Astrocyte (in vitro differentiated cells and primary cell): Measurements from ENCODE around the gene RELN.

Experiments used
- CTCF ChIP-seq: IDR thresholded peaks from 2 replicates; pipeline ENCODE4 v1.5.1; 2011; ENCODE audit warnings: low read depth, mild to moderate bottlenecking, inconsistent platforms, low read length, moderate library complexity; ENCODE audit not compliant: insufficient read depth
- EZH2 ChIP-seq: IDR thresholded peaks from 2 replicates; pipeline ENCODE4 v1.6.1; 2012; ENCODE audit warnings: mild to moderate bottlenecking, low read length, inconsistent platforms; ENCODE audit not compliant: insufficient read depth

GRCh38 chr7:103762877-103763276 lies 226.6 kb downstream of the RELN start:
- TF ChIP-seq CTCF (no peak), EZH2 (no peak)
